Fibroblast of the aortic adventitia (primary cell): ENCODE results near the gene CCL15. TPM values are rescaled to one million over a fixed set of nuclear protein-coding genes. Genes with fewer than 3 reads are reported as not detected.

Experiments
- DNase-seq: peaks from one replicate; pipeline ENCODE4 v3.0.0-alpha.2; 2010; ENCODE audit warnings: low read depth
- H3K4me3 ChIP-seq: 2 replicates; pipeline ENCODE4 v1.5.1; 2011; ENCODE audit warnings: low read depth, mild to moderate bottlenecking, control low read depth, low read length, moderate library complexity
- total RNA-seq: library from RNA; depleted of rRNA; stranded (reverse); fragments of >200 nt; gene quantifications from 2 replicates; pipeline ENCODE4 v1.2.3, GENCODE V29; 2012; ENCODE audit warnings: low replicate concordance
- TF ChIP-seq, protein P1 (sequence below): IDR thresholded peaks from 2 replicates; pipeline ENCODE4 v1.5.1; 2011; ENCODE audit warnings: mild to moderate bottlenecking, low read length, control low read depth, inconsistent platforms; ENCODE audit not compliant: insufficient read depth

CCL15 gene
- total RNA-seq, 1 donor = not detected

DNA sequence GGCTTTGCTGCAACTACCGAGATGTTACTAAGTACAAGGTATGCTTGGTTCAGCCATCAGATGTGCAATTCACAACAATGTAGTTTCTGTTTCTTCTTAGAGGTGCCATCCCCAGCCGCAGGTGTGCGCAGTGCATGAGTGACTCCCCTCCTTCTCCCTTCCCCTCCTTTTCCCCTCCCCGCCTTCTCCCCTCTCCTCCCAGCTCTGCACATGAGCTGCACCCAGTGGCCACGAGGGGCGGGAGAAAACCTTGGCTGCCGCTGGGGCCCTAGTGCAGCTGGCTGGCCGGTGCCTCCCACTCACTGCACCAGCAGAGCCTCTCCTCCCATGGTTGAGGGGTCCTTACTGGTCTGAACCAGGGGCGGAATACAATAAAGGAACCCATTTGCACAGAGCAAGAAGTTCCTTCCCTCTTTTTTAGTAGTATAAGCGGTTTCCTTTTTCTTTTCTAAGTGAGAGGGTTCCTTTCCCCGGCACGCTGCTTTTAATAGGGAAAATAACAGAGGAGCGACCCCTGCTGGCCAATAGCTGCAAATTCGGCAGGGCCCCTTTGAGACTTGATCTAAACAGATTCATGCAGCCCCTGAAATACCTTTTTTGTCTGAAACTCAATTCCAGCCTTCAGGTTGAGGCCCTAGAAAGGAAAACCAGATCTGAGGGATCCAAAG, 7.8 kb upstream of the CCL15 start:
- TF ChIP-seq, protein P1, sequence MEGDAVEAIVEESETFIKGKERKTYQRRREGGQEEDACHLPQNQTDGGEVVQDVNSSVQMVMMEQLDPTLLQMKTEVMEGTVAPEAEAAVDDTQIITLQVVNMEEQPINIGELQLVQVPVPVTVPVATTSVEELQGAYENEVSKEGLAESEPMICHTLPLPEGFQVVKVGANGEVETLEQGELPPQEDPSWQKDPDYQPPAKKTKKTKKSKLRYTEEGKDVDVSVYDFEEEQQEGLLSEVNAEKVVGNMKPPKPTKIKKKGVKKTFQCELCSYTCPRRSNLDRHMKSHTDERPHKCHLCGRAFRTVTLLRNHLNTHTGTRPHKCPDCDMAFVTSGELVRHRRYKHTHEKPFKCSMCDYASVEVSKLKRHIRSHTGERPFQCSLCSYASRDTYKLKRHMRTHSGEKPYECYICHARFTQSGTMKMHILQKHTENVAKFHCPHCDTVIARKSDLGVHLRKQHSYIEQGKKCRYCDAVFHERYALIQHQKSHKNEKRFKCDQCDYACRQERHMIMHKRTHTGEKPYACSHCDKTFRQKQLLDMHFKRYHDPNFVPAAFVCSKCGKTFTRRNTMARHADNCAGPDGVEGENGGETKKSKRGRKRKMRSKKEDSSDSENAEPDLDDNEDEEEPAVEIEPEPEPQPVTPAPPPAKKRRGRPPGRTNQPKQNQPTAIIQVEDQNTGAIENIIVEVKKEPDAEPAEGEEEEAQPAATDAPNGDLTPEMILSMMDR = peak; percentile 30
- peak; percentile 13 for DNase-seq
- H3K4me3 ChIP-seq = no peak overlapping the region

DNA sequence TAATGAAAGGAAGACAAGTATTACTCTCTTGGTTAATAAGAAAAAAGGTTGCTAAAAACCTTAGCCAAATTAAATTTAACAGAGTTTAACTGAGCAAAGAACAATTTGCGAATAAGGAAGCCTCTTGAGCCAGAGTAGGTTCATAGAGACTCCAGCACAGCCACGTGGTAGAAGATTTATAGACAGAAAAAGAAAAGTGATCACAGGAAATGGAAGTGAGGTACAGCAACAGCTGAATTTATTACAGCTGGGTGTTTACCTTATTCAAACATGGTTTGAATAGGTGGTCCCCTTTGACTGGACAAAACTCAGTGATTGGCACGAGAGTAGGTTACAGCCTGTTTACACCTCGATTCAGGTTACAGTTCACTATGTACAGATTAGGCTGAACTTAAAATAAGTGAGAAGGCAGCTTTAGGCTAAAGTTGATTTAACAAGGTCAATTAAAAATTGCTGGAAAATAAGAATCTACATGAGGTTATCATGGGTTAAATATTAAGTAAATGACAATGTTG, 3.3 kb upstream of the CCL15 start:
- H3K4me3 ChIP-seq = no peak overlapping the region
- TF ChIP-seq, protein P1 = no peak
- no peak for DNase-seq

DNA sequence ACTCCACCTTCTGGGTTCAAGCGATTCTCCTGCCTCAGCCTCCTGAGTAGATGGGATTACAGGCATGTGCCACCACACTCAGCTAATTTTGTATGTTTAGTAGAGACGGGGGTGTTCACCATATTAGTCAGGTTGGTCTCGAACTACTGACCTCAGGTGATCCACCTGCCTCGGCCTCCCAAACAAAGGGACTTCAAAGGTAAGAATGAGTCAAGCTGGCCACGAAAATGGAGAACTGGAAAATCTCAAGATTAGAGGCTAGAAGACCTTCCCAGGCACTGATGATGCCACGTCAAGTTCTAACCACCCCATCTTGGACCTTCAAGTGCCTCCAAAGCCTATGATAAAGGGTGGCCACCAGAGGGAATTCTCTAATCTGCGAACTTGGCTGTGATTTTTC, 1.3 kb upstream of the CCL15 start:
- no peak for DNase-seq
- TF ChIP-seq, protein P1 = no peak
- H3K4me3 ChIP-seq = no peak overlapping the region

DNA sequence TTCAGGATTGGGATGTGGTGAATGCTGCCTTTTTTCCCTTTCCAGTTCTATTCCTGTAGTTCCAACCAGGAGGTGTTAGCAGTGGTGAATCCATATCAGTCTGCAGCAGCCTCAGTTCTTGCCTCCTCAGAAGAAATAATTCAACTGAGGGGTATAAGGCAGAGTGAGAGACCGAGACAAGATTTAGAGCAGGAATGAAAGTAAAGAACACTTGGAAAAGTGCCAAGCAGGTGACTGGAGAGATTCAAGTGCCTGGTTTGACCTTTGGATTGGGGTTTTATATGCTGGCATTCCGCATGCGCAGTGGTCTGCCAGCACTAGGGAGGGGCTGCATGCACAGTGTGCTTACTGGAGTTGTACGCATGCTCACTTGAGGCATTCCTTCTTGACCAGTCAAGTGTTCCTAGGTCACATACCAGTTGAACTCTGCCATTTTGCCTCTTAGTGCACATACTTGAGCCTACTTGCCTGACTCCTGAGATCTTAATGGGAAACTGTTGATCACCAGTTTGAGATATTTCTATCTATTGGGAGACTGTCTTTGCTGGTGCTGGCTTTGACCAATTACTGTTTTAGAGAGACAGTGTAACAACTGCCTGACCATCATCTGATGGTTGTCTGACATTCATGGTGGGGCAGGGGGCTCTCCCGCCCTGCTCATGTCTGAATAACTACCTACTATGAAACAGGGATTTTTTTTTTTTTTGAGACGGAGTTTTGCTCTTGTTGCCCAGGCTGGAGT, 680 bp upstream of the CCL15 start:
- TF ChIP-seq, protein P1 = no peak
- no peak for DNase-seq
- no peak overlapping the region for H3K4me3 ChIP-seq

DNA sequence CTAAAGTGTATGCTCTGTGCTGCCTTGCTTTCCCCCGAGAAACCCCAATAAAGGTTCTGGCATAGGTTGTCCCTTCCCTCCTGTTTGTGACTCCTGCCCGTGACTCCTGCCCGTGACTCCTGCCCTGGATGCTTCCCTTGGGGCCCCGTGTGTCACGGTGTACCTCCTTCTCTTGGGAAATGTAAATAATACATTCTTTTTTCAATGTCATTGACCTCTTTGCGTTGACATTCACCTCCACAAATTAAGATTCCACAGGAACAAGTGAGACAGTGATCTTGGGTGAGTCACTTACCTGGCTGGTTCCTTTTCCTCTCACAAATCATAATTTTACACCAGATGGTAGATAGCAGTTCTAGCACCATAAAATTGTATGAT, 632 bp downstream of the CCL15 start:
- TF ChIP-seq, protein P1 = no peak
- H3K4me3 ChIP-seq = no peak overlapping the region
- DNase-seq = no peak

DNA sequence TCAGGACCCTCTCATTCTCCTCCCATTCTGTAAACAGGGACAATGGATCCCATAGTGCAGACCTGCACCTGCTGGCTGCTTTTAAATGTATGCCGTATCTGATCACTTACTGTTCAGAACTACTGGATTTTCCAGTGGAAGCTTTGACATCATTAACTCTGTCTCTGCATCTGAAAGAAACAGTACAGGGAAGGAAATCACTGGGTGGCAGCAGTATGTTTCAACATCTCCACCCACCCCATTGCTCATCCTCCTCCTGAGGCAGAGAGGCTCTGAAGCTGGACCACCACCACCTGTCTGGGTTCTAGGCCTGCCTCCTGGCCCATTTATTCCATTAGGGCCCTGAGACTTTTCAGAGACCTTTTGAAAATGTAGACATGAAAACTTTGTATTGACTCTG, 2.6 kb downstream of the CCL15 start:
- DNase-seq = no peak
- TF ChIP-seq, protein P1 = no peak
- H3K4me3 ChIP-seq = no peak overlapping the region
